HEK293 (cell line): Measurements from ENCODE around the gene FADS2.

ENCODE experiments used
- CTCF ChIA-PET: fragments of 350-600 bp; formaldehyde crosslinking; extraction: SDS; loops from one replicate; lab custom pipeline; 2021; ENCODE audit warnings: antibody characterized with exemption; lab: Yijun Ruan, JAX
- POLR2A ChIA-PET: fragments of 300-600 bp; formaldehyde crosslinking; extraction: SDS; loops from one replicate; lab custom pipeline; 2020; ENCODE audit warnings: antibody characterized with exemption, inconsistent platforms; lab: Yijun Ruan, JAX
- H3K27ac ChIP-seq: fragments of 200-500 bp; sonication (Bioruptor generic); 2 replicates; pipeline ENCODE4 v1.5.1; 2014; ENCODE audit warnings: low read depth, low read length, control low read depth, inconsistent platforms; ENCODE audit errors: extremely low read depth
- H3K36me3 ChIP-seq, 2 experiments: fragments of 200-500 bp in 1 of 2; sonication (Bioruptor generic) in 1 of 2; 1 replicate in 1 of 2; 2 replicates in 1 of 2; pipeline ENCODE4 v1.5.1; 2014 to 2017; ENCODE audit warnings: inconsistent platforms in 2 of 2, low read length in 2 of 2; ENCODE audit not compliant: control insufficient read depth in 2 of 2, insufficient read depth in 1 of 2
- H3K4me1 ChIP-seq: fragments of 200-500 bp; sonication (Bioruptor generic); 2 replicates; pipeline ENCODE4 v1.5.1; 2014; ENCODE audit warnings: mild to moderate bottlenecking, low read length, inconsistent platforms; ENCODE audit not compliant: control insufficient read depth, insufficient read depth
- H3K4me3 ChIP-seq: 2 replicates; pipeline ENCODE4 v1.5.1; 2011; ENCODE audit warnings: low read depth, mild to moderate bottlenecking, control low read depth, low read length, moderate library complexity
- H3K9me3 ChIP-seq: fragments of 200-500 bp; sonication (Bioruptor generic); 2 replicates; pipeline ENCODE4 v1.5.1; 2014; ENCODE audit warnings: low read depth, low read length, inconsistent platforms; ENCODE audit not compliant: control insufficient read depth, insufficient read depth
- GLI2 ChIP-seq: fragments of 450-650 bp; formaldehyde crosslinking; IDR thresholded peaks from 2 replicates; pipeline ENCODE4; 2017; ENCODE audit warnings: missing biosample characterization, missing genetic modification characterization, low read depth, borderline replicate concordance
- INSM2 ChIP-seq: fragments of 450-650 bp; formaldehyde crosslinking; IDR thresholded peaks from 2 replicates; pipeline ENCODE4 v1.5.1; 2016; ENCODE audit warnings: missing biosample characterization, missing genetic modification characterization
- KLF10 ChIP-seq: fragments of 450-650 bp; IDR thresholded peaks from 2 replicates; pipeline ENCODE4 v1.5.1; 2018; ENCODE audit warnings: missing biosample characterization, mild to moderate bottlenecking, missing genetic modification characterization
- PRDM1 ChIP-seq: fragments of 450-650 bp; formaldehyde crosslinking; IDR thresholded peaks from 2 replicates; pipeline ENCODE4; 2016; ENCODE audit warnings: missing biosample characterization, missing genetic modification characterization
- PRDM6 ChIP-seq: fragments of 450-650 bp; formaldehyde crosslinking; IDR thresholded peaks from 2 replicates; pipeline ENCODE4 v1.5.1; 2017; ENCODE audit warnings: missing biosample characterization, missing genetic modification characterization
- SCRT2 ChIP-seq: fragments of 450-650 bp; formaldehyde crosslinking; IDR thresholded peaks from 2 replicates; pipeline ENCODE4 v1.5.1; 2016; ENCODE audit warnings: missing biosample characterization, missing genetic modification characterization
- YY2 ChIP-seq: fragments of 450-650 bp; formaldehyde crosslinking; IDR thresholded peaks from 2 replicates; pipeline ENCODE4 v1.5.1; 2016; ENCODE audit warnings: missing biosample characterization, missing genetic modification characterization
- ZBTB1 ChIP-seq: fragments of 450-650 bp; formaldehyde crosslinking; IDR thresholded peaks from 2 replicates; pipeline ENCODE4 v1.5.1; 2016; ENCODE audit warnings: missing biosample characterization, missing genetic modification characterization
- ZBTB21 ChIP-seq: fragments of 450-650 bp; formaldehyde crosslinking; IDR thresholded peaks from 2 replicates; pipeline ENCODE4 v1.5.1; 2017; ENCODE audit warnings: missing biosample characterization, missing genetic modification characterization
- ZFP3 ChIP-seq: fragments of 450-650 bp; formaldehyde crosslinking; IDR thresholded peaks from 2 replicates; pipeline ENCODE4 v1.5.1; 2016; ENCODE audit warnings: low read depth, missing biosample characterization, missing genetic modification characterization
- ZNF10 ChIP-seq: fragments of 450-650 bp; formaldehyde crosslinking; IDR thresholded peaks from 2 replicates; pipeline ENCODE4 v1.5.1; 2017; ENCODE audit warnings: missing biosample characterization, missing genetic modification characterization
- ZNF140 ChIP-seq: fragments of 450-650 bp; formaldehyde crosslinking; IDR thresholded peaks from 2 replicates; pipeline ENCODE4 v1.5.1; 2016; ENCODE audit warnings: missing biosample characterization, missing genetic modification characterization
- ZNF157 ChIP-seq: fragments of 450-650 bp; formaldehyde crosslinking; IDR thresholded peaks from 2 replicates; pipeline ENCODE4 v1.5.1; 2016; ENCODE audit warnings: missing biosample characterization, missing genetic modification characterization
- ZNF2 ChIP-seq: fragments of 450-650 bp; formaldehyde crosslinking; IDR thresholded peaks from 2 replicates; pipeline ENCODE4 v1.5.1; 2016; ENCODE audit warnings: missing biosample characterization, missing genetic modification characterization
- ZNF202 ChIP-seq: fragments of 450-650 bp; formaldehyde crosslinking; IDR thresholded peaks from 2 replicates; pipeline ENCODE4 v1.5.1; 2016; ENCODE audit warnings: missing biosample characterization, missing genetic modification characterization, borderline replicate concordance
- ZNF23 ChIP-seq: fragments of 450-650 bp; formaldehyde crosslinking; IDR thresholded peaks from 2 replicates; pipeline ENCODE4 v1.5.1; 2016; ENCODE audit warnings: missing biosample characterization, missing genetic modification characterization, borderline replicate concordance
- ZNF274 ChIP-seq, 2 experiments: fragments of 200-500 bp in 1 of 2; fragments of 450-650 bp in 1 of 2; sonication (Bioruptor generic) in 1 of 2; formaldehyde crosslinking in 1 of 2; IDR thresholded peaks; 2 replicates each; pipeline versions ENCODE4 v1.5.1 to v1.6.1; 2014 to 2016; ENCODE audit warnings: borderline replicate concordance in 1 of 2, inconsistent platforms in 1 of 2, low read length in 1 of 2, missing biosample characterization in 1 of 2, missing genetic modification characterization in 1 of 2
- ZNF341 ChIP-seq: fragments of 450-650 bp; formaldehyde crosslinking; IDR thresholded peaks from 2 replicates; pipeline ENCODE4; 2016; ENCODE audit warnings: low read depth, missing biosample characterization, missing genetic modification characterization
- ZNF37A ChIP-seq: fragments of 450-650 bp; IDR thresholded peaks from 2 replicates; pipeline ENCODE4 v1.5.1; 2018; ENCODE audit warnings: missing biosample characterization, missing genetic modification characterization
- ZNF394 ChIP-seq: fragments of 450-650 bp; formaldehyde crosslinking; IDR thresholded peaks from 2 replicates; pipeline ENCODE4 v1.5.1; 2016; ENCODE audit warnings: missing biosample characterization, missing genetic modification characterization, mild to moderate bottlenecking, moderate library complexity, borderline replicate concordance
- ZNF558 ChIP-seq: fragments of 450-650 bp; formaldehyde crosslinking; IDR thresholded peaks from 2 replicates; pipeline ENCODE4 v1.5.1; 2016; ENCODE audit warnings: missing biosample characterization, missing genetic modification characterization
- ZNF580 ChIP-seq: fragments of 450-650 bp; formaldehyde crosslinking; IDR thresholded peaks from 2 replicates; pipeline ENCODE4 v1.5.1; 2016; ENCODE audit warnings: missing biosample characterization, missing genetic modification characterization
- ZNF624 ChIP-seq: fragments of 450-650 bp; formaldehyde crosslinking; IDR thresholded peaks from 2 replicates; pipeline ENCODE4 v1.5.1; 2017; ENCODE audit warnings: missing biosample characterization, missing genetic modification characterization
- ZNF639 ChIP-seq: fragments of 450-650 bp; formaldehyde crosslinking; IDR thresholded peaks from 2 replicates; pipeline ENCODE4 v1.5.1; 2016; ENCODE audit warnings: missing biosample characterization, missing genetic modification characterization
- ZNF658 ChIP-seq: fragments of 450-650 bp; formaldehyde crosslinking; IDR thresholded peaks from 2 replicates; pipeline ENCODE4; 2016; ENCODE audit warnings: missing biosample characterization, missing genetic modification characterization
- ZSCAN16 ChIP-seq: fragments of 450-650 bp; formaldehyde crosslinking; IDR thresholded peaks from 2 replicates; pipeline ENCODE4 v1.5.1; 2016; ENCODE audit warnings: missing biosample characterization, missing genetic modification characterization
- ZSCAN30 ChIP-seq: fragments of 450-650 bp; IDR thresholded peaks from 2 replicates; pipeline ENCODE4 v1.5.1; 2018; ENCODE audit warnings: missing biosample characterization, mild to moderate bottlenecking, missing genetic modification characterization, moderate library complexity
- ZSCAN4 ChIP-seq: fragments of 450-650 bp; formaldehyde crosslinking; IDR thresholded peaks from 2 replicates; pipeline ENCODE4 v1.5.1; 2017; ENCODE audit warnings: missing biosample characterization, missing genetic modification characterization
- ZXDB ChIP-seq: fragments of 450-650 bp; formaldehyde crosslinking; IDR thresholded peaks from 2 replicates; pipeline ENCODE4 v1.5.1; 2016; ENCODE audit warnings: missing biosample characterization, missing genetic modification characterization

Gene FADS2

GRCh38 chr11:61828629-61829407, 718 bp downstream of the FADS2 start (continued):
- 0 out of 2 replicates have a peak, but pooled peaks have one; percentile 10 for TF ChIP-seq ZNF624 (tag by site-specific recombination)
- TF ChIP-seq YY2: no peak
- no peak for TF ChIP-seq ZSCAN4
- TF ChIP-seq PRDM6: no peak
- no peak for TF ChIP-seq ZFP3 (tag by site-specific recombination)
- TF ChIP-seq ZNF558 (tag by site-specific recombination): no peak
- no peak for TF ChIP-seq ZNF274 (IDR thresholded peaks at IDR 0.05; ENCODE audit: low read length)
- TF ChIP-seq ZNF274 (tag by site-specific recombination; IDR thresholded peaks at IDR 0.05; ENCODE audit: borderline replicate concordance): no peak
- TF ChIP-seq ZNF37A (tag by site-specific recombination): no peak
- no peak for TF ChIP-seq ZNF23
- TF ChIP-seq SCRT2 (tag by site-specific recombination): peak; percentile 91
- TF ChIP-seq ZNF140 (tag by site-specific recombination): no peak; the same call in 1 of the 2 replicates
- no peak for TF ChIP-seq ZSCAN16
- TF ChIP-seq ZNF157: no peak
- no peak for TF ChIP-seq KLF10 (tag by site-specific recombination)
- TF ChIP-seq ZNF202 (tag by site-specific recombination): no peak
- no peak for TF ChIP-seq ZNF394 (tag by site-specific recombination)
- TF ChIP-seq ZNF639 (tag by site-specific recombination): no peak

GRCh38 chr11:61829806-61830205, 1.7 kb downstream of the FADS2 start:
- ChIA-PET POLR2A (interaction anchor here (0.7 kb wide), 1 partner anchor 9 kb away, joined by 3 read pairs; no protein-coding TSS in a partner anchor), CTCF (interaction anchor here (1.1 to 3.1 kb wide), 6 partner anchors 12 to 54 kb away, joined by 3 to 13 read pairs (median 8); no protein-coding TSS in a partner anchor)
- Histone ChIP-seq H3K9me3 (no peaks in the 10 kb centered on the region), H3K4me3 (no peak overlapping the region; the same call in 1 of the 2 replicates), H3K27ac (no peak overlapping the region; the same call in 1 of the 2 replicates), H3K4me1 (peaks cover 10% of the 10 kb centered on the region; the same call in 1 of the 2 replicates), H3K36me3 (no peaks in the 10 kb centered on the region)
- TF ChIP-seq ZNF580 (tag by site-specific recombination) (no peak), ZSCAN30 (no peak), PRDM1 (tag by site-specific recombination) (no peak), ZNF2 (tag by site-specific recombination) (no peak), ZXDB (tag by site-specific recombination) (no peak), ZNF202 (tag by site-specific recombination) (no peak), ZNF341 (no peak), INSM2 (tag by site-specific recombination) (no peak), ZFP3 (tag by site-specific recombination) (no peak), ZNF658 (tag by site-specific recombination) (no peak), ZBTB21 (tag by site-specific recombination) (no peak), GLI2 (tag by site-specific recombination) (no peak), ZNF274 (IDR thresholded peaks at IDR 0.05; ENCODE audit: low read length) (no peak), ZNF274 (tag by site-specific recombination; IDR thresholded peaks at IDR 0.05; ENCODE audit: borderline replicate concordance) (no peak), ZNF10 (no peak), ZBTB1 (tag by site-specific recombination) (no peak)
